Spleen (tissue), 11 donors: ENCODE measurements around the gene SYCE3. TPM values are rescaled to one million over a fixed set of nuclear protein-coding genes. Genes with fewer than 3 reads are reported as not detected.

Source experiments
- DNase-seq: peaks from one replicate; pipeline ENCODE4 v3.0.0-alpha.2; 2020
- H3K27ac ChIP-seq, 8 donors: fragments of 200-600 bp; sonication (generic) in 7 of 8; 1 replicate in 4 of 8; 2 replicates in 4 of 8; pipeline versions ENCODE4 v1.5.0 to v1.8.0; 2016 to 2021; ENCODE audit warnings: inconsistent platforms in 4 of 8, mild to moderate bottlenecking in 4 of 8, moderate library complexity in 1 of 8
- H3K27me3 ChIP-seq, 7 donors: fragments of 200-600 bp; sonication (generic) in 6 of 7; replicated peaks in 1 of 7; 1 replicate in 4 of 7; 2 replicates in 3 of 7; pipeline versions ENCODE4 v1.5.0 to v1.8.0; 2016 to 2021; ENCODE audit warnings: inconsistent platforms in 3 of 7, mild to moderate bottlenecking in 1 of 7
- H3K36me3 ChIP-seq, 6 donors: fragments of 200-600 bp; sonication (generic) in 5 of 6; 1 replicate in 4 of 6; 2 replicates in 2 of 6; pipeline versions ENCODE4 v1.5.0 to v1.8.0; 2016 to 2021; ENCODE audit warnings: inconsistent platforms in 2 of 6
- H3K4me1 ChIP-seq, 6 donors: fragments of 200-600 bp; sonication (generic) in 5 of 6; 1 replicate in 3 of 6; 2 replicates in 3 of 6; pipeline versions ENCODE4 v1.5.0 to v1.8.0; 2016 to 2021; ENCODE audit warnings: inconsistent platforms in 3 of 6
- H3K4me3 ChIP-seq, 8 donors: fragments of 200-600 bp; sonication (generic) in 7 of 8; 1 replicate in 4 of 8; 2 replicates in 4 of 8; pipeline versions ENCODE4 v1.5.0 to v1.8.0; 2016 to 2021; ENCODE audit warnings: inconsistent platforms in 4 of 8, mild to moderate bottlenecking in 4 of 8, moderate library complexity in 2 of 8
- H3K9me3 ChIP-seq, 8 donors: fragments of 200-600 bp; sonication (generic) in 7 of 8; 1 replicate in 4 of 8; 2 replicates in 4 of 8; pipeline versions ENCODE4 v1.5.0 to v1.8.0; 2016 to 2021; ENCODE audit warnings: inconsistent platforms in 4 of 8
- CTCF ChIP-seq, 11 experiments: fragments of 200-600 bp in 7 of 11; fragments of 450-650 bp in 4 of 11; sonication (generic) in 4 of 11; IDR thresholded peaks in 8 of 11; conservative IDR thresholded peaks in 3 of 11; 1 replicate in 7 of 11; 2 replicates in 4 of 11; pipeline versions ENCODE4 v1.4.0 to v1.8.0; 2016 to 2021; ENCODE audit warnings: antibody characterized with exemption in 11 of 11, inconsistent platforms in 4 of 11, mild to moderate bottlenecking in 1 of 11
- POLR2A ChIP-seq, 3 donors: fragments of 450-650 bp; IDR thresholded peaks; one replicate each; pipeline ENCODE4 v1.5.1; 2017; ENCODE audit warnings: antibody characterized with exemption in 3 of 3, mild to moderate bottlenecking in 1 of 3
- POLR2AphosphoS5 ChIP-seq, 3 donors: sonication (generic); formaldehyde crosslinking; IDR thresholded peaks; one replicate each; pipeline ENCODE4 v1.5.1; 2017; ENCODE audit warnings: antibody characterized with exemption in 3 of 3
- WGBS, 5 donors: extraction: QIAGEN DNeasy Blood & Tissue Kit in 3 of 5; methylation state at CpG; one replicate each; pipeline versions ENCODE4 v1.1.5 to v1.1.7; 2013 to 2018; 5-methylcytosine and 5-hydroxymethylcytosine counted together
- intact Hi-C: fragments of 100-400 bp; cut with DNase I; formaldehyde crosslinking; loops from one replicate; pipeline ENCODE4 v1.15.0; 2023; ENCODE audit warnings: low total_unique reads
- polyA plus RNA-seq, 3 donors: library from polyadenylated mRNA; stranded (reverse); fragments of 200-250 nt; gene quantifications; one replicate each; pipeline ENCODE4 v1.2.1, GENCODE V29; 2013
- total RNA-seq, 7 donors: library from RNA; depleted of rRNA in 3 of 7; stranded (reverse); fragments of >200 nt in 3 of 7; fragmentation: NEBNext Ultra II Directional in 4 of 7; extraction: Animal tissue kit (Norgen Biotek cat#: 25700) in 4 of 7; gene quantifications; one replicate each; pipeline versions ENCODE4 v1.1.0 to v1.2.1, GENCODE V29; 2016 to 2021
- donor health status: healthy with polysubstance abuse.
- donor health status: DM: no; HTN: no; CAD: no; lungs with moderate emphysema.
- donor health status: DM: no; HTN: no; CAD: no.
- donor health status: Bipolar disorder and iron deficiency.
- donor health status: healthy.
- donor health status: DM: no; HTN: no; CAD: no.
- donor health status: DM: yes; HTN: yes; CAD: no.

SYCE3 gene
- total and polyA plus RNA-seq, 10 donors = 0.50 to 3.0 TPM; not detected in 8

- no peak for DNase-seq
- TF ChIP-seq POLR2AphosphoS5 (IDR thresholded peaks at IDR 0.05) = no peak
- TF ChIP-seq POLR2A (IDR thresholded peaks at IDR 0.05) = no peak
- no peak for TF ChIP-seq CTCF (IDR thresholded peaks at IDR 0.05 in 8 of 11, conservative IDR thresholded peaks at IDR 0.05 in 3 of 11)
- intact Hi-C loops = no loop called here
- Histone ChIP-seq H3K4me1 (peaks cover 0 to 15% (median 6%) of the 10 kb centered on the region in 6 donors), H3K27ac (no peak overlapping the region), H3K9me3 (no peaks in the 10 kb centered on the region), H3K4me3 (no peak overlapping the region), H3K36me3 (peaks cover 0 to 91% (median 29%) of the 10 kb centered on the region in 6 donors), H3K27me3 (peaks cover 0 to 9% (median 0%) of the 10 kb centered on the region in 7 donors)
- WGBS, 5 donors = 89 to 97% (median 96%) methylated on average over 10 to 11 of the region's 11 CpGs
Measured at GRCh38 chr22:50574383-50574755, 11.7 kb upstream of the SYCE3 start.

DNA sequence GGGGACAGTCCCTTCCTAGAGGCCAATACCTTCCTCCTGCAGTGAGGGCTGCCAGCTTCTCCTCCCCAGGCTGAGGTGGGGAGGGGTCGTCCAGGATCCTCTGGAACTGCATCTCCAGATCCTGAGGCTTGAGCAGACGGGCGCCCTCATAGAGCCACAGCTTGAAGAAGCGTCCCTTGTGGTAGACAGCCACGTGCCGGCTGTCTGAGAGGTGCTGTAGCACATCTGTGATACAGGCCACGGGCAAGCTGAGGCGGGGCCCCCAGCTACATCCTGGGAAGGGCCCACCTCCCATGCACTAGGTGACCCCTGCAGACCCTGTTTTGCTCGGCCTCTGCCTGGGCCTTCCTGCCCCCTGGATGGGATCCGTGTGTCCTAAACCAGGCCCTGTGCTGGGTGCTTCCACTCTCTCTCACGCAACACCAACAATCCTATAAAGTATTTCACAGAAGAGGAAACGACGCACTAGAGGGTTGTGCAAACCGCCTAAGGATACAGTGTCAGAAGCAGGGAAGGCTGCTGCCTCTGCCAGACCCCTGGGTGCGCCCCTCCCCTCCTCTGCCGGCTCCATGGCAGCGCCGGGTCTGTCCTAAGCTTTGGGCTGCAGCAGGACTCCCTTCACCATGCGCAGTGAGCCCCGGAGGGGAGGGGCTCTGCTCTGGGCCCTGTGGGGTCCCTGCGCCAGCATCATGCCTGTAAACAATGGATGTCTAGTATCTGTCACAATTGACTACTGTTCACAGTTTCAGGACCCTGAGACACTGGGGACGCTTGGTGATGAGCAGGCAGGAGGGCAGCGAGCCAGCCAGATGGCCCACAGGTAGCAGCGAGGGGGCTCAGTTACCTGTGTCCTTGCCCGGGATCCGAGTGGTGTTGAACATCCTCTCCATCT is 11.0 kb upstream of the SYCE3 start:
- Histone ChIP-seq H3K4me1 (peaks cover 0 to 9% (median 4%) of the 10 kb centered on the region in 6 donors), H3K9me3 (no peaks in the 10 kb centered on the region), H3K27ac (no peak overlapping the region), H3K27me3 (peaks cover 0 to 9% (median 0%) of the 10 kb centered on the region in 7 donors), H3K36me3 (peaks cover 0 to 91% (median 31%) of the 10 kb centered on the region in 6 donors), H3K4me3 (no peak overlapping the region)
- TF ChIP-seq POLR2A (IDR thresholded peaks at IDR 0.05) = no peak
- peak in 1 of 3 donors; percentile 24 for TF ChIP-seq POLR2AphosphoS5 (IDR thresholded peaks at IDR 0.05)
- no peak for DNase-seq
- WGBS, 5 donors = 82 to 93% (median 87%) methylated on average over 12 to 26 of the region's 26 CpGs
- intact Hi-C loops = no loop called here

GRCh38 chr22:50572965-50573364 is 10.2 kb upstream of the SYCE3 start:
- no peak for DNase-seq
- peaks cover 0 to 93% (median 32%) of the 10 kb centered on the region in 6 donors for H3K36me3 ChIP-seq
- peaks cover 0 to 4% (median 0%) of the 10 kb centered on the region in 7 donors for H3K27me3 ChIP-seq

GRCh38 chr22:50571264-50572175 is 8.8 kb upstream of the SYCE3 start:
- Histone ChIP-seq H3K4me3 (no peak overlapping the region), H3K27ac (no peak overlapping the region), H3K36me3 (peaks cover 0 to 92% (median 32%) of the 10 kb centered on the region in 6 donors), H3K27me3 (no peaks in the 10 kb centered on the region), H3K4me1 (no peaks in the 10 kb centered on the region), H3K9me3 (no peaks in the 10 kb centered on the region)
- TF ChIP-seq POLR2A (IDR thresholded peaks at IDR 0.05) (no peak), POLR2AphosphoS5 (IDR thresholded peaks at IDR 0.05) (no peak), CTCF (IDR thresholded peaks at IDR 0.05 in 8 of 11, conservative IDR thresholded peaks at IDR 0.05 in 3 of 11) (no peak)
- no peak for DNase-seq
- intact Hi-C loops = no loop called here
- 87 to 92% (median 87%) methylated on average over 17 to 26 of the region's 26 CpGs for WGBS, 5 donors

More at GRCh38 chr22:50572965-50573364, 10.2 kb upstream of the SYCE3 start:
- 94 to 97% (median 95%) methylated on average over 10 to 11 of the region's 11 CpGs for WGBS, 5 donors
- Histone ChIP-seq H3K27ac (no peak overlapping the region), H3K9me3 (no peaks in the 10 kb centered on the region), H3K4me1 (peaks cover 0 to 1% (median under 1%) of the 10 kb centered on the region in 6 donors), H3K4me3 (no peak overlapping the region)
- TF ChIP-seq POLR2AphosphoS5 (IDR thresholded peaks at IDR 0.05) = peak in 1 of 3 donors; percentile 9
- no peak for TF ChIP-seq POLR2A (IDR thresholded peaks at IDR 0.05)
- intact Hi-C loops = no loop called here
